Measurements from ENCODE around the gene ARF1.

ARF1 gene

DNA sequence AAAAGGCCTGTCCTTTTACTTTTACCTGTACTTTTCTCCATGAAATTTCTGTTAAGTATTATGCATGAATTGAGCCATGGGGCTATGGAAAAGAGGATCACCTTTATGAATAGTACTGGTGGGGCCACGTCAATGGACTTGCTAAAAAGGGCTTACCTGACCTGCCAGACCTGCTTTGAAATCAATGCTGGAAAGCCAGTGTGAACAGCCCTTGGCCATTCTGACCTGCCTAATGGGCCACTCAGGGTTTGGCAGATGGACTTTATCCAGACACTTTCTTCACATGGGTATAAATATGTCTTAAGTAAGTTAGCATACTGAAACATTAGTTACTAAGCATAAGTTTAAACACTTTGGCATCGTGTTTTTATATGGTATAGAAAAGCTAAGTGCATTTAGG lies 49.3 kb downstream of the ARF1 start:
- H3K27ac ChIP-seq: no peak overlapping the region

DNA sequence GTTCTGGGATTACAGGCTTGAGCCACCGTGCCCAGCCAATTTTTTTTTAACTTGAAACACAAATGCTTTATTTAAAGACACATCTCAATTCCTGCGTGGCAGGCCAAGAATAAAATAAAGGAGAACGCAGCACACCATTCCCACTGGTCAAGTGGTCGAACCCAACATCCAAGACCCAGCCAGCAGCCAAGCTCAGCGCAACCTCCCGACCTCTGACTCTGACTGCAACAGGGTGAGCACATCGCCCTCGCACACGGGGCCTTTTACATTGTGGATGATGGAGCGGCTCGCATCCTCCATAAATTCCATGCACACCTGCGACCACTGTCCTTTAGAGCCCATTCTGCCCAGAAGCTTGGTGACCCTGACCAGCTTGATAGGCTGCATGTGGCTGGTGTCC lies 52.1 kb downstream of the ARF1 start:
- Histone ChIP-seq H3K27ac (no peak overlapping the region), H3K9me3 (ENCODE audit: severe bottlenecking) (no peaks in the 10 kb centered on the region), H3K27me3 (ENCODE audit: insufficient read depth, low read depth, severe bottlenecking) (no peaks in the 10 kb centered on the region), H3K4me3 (ENCODE audit: low read depth, low read length) (no peak overlapping the region), H3K36me3 (no peaks in the 10 kb centered on the region)
- DNase-seq: no peak
- TF ChIP-seq, protein P1, sequence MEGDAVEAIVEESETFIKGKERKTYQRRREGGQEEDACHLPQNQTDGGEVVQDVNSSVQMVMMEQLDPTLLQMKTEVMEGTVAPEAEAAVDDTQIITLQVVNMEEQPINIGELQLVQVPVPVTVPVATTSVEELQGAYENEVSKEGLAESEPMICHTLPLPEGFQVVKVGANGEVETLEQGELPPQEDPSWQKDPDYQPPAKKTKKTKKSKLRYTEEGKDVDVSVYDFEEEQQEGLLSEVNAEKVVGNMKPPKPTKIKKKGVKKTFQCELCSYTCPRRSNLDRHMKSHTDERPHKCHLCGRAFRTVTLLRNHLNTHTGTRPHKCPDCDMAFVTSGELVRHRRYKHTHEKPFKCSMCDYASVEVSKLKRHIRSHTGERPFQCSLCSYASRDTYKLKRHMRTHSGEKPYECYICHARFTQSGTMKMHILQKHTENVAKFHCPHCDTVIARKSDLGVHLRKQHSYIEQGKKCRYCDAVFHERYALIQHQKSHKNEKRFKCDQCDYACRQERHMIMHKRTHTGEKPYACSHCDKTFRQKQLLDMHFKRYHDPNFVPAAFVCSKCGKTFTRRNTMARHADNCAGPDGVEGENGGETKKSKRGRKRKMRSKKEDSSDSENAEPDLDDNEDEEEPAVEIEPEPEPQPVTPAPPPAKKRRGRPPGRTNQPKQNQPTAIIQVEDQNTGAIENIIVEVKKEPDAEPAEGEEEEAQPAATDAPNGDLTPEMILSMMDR (IDR thresholded peaks at IDR 0.05; ENCODE audit: low read depth, low read length): no peak

More for the DNA sequence above, 49.3 kb downstream of the ARF1 start:
- H3K4me3 ChIP-seq (ENCODE audit: low read depth, low read length): no peak overlapping the region
- no peaks in the 10 kb centered on the region for H3K27me3 ChIP-seq (ENCODE audit: insufficient read depth, low read depth, severe bottlenecking)
- DNase-seq: no peak
- no peaks in the 10 kb centered on the region for H3K9me3 ChIP-seq (ENCODE audit: severe bottlenecking)
- H3K36me3 ChIP-seq: no peaks in the 10 kb centered on the region
- TF ChIP-seq, protein P1 (IDR thresholded peaks at IDR 0.05; ENCODE audit: low read depth, low read length): no peak

DNA sequence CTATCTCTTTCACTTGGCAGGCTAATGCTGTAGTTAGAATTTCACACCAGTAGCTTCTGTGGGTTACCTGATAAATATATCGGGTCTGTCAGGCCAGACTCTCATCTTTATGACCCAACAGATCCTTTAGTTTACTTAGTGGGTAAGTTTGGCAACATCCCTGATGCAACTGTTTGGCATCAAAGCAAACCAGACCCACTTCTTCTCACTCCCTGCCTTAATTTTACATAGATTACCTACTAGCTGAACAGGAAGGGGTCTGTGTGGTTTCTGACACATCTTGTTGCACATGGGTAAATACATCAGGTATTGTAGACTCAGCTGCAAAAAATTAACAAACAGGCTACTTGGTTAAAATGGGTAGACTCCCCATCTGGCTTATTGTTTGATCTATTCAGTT lies 54.4 kb downstream of the ARF1 start:
- Histone ChIP-seq H3K9me3 (ENCODE audit: severe bottlenecking) (no peaks in the 10 kb centered on the region), H3K4me3 (ENCODE audit: low read depth, low read length) (no peak overlapping the region), H3K27me3 (ENCODE audit: insufficient read depth, low read depth, severe bottlenecking) (no peaks in the 10 kb centered on the region), H3K36me3 (peaks cover 3% of the 10 kb centered on the region), H3K27ac (no peak overlapping the region)
- TF ChIP-seq, protein P1 (IDR thresholded peaks at IDR 0.05; ENCODE audit: low read depth, low read length): no peak
- DNase-seq: no peak

DNA sequence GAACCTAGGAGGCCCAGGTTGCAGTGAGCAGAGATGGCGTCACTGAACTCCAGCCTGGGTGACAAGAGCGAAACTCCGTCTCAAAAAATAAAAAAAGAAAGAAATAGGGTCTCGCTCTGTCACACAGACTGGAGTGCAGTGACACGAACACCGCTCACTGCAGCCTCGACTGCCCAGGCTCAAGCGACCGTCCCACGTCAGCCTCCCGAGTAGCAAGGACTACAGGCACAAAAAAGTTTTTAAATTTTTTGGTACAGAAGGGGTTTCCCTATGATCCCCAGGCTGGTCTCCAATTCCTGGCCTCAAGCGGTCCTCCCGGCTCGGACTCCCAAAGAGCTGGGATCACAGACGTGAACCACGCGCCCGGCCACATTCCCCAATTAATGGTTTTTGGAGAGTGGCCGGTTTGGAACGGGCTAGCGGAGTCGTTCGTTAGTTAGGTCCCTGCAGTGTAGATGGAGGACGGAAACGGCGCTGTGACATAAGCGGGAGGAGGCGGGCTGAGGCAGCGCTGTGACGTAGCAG lies 57.0 kb downstream of the ARF1 start:
- TF ChIP-seq, protein P1 (IDR thresholded peaks at IDR 0.05; ENCODE audit: low read depth, low read length): no peak
- Histone ChIP-seq H3K27ac (peak overlapping the region; percentile 48), H3K4me3 (ENCODE audit: low read depth, low read length) (peak overlapping the region; percentile 56), H3K36me3 (peaks cover 4% of the 10 kb centered on the region), H3K27me3 (ENCODE audit: insufficient read depth, low read depth, severe bottlenecking) (no peaks in the 10 kb centered on the region), H3K9me3 (ENCODE audit: severe bottlenecking) (no peaks in the 10 kb centered on the region)
- DNase-seq: no peak

DNA sequence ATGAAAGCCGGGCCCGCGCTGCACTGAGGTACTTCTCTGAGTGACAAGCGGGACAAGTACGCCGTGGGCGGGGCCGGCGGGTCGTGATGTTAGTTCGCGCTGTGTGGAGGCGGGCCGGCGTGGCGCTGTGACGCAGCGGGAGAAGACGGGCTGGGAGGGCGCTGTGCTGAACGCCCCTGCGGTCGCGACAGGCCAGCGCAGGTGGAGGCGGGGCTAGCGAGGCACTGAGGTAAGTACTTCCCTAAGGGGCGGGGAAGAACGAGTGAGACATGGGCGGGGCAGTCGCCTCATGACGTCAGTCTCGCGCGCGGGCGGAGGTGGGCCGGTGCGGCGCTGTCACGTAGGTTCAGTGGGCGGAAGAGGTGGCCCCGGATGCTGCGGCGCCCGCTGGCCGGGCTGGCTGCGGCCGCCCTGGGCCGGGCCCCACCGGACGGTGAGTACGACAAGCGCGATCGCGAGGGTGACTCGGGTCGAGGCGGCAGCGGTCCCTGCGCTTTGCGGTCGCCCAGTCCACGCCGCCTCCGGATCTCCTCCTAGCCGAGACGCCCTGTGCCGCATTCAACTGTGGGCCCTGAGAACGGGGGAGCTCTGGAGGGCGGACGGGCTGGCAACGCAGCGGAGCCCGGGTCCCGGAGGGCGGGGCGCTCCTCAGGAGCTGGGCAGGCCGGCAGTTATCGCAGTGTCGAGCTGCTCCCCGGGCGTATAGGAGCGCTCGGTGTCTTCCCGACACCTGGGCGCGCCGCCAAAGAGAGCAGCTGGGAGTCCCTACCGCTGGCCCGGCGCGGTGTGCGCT lies 57.6 kb downstream of the ARF1 start, which contains the start of gene GUK1:
TSS of gene GUK1 (plus strand) at position 349 of the 793 bp plus-strand sequence. CDS start at position 373, 24 bp downstream.
- no peaks in the 10 kb centered on the region for H3K27me3 ChIP-seq (ENCODE audit: insufficient read depth, low read depth, severe bottlenecking)
- peak within 1 kb of the TSS; percentile 80 for H3K4me3 ChIP-seq (ENCODE audit: low read depth, low read length)
- H3K36me3 ChIP-seq: peaks cover 4% of the 10 kb centered on the region
- peak; percentile 98 for DNase-seq
- H3K9me3 ChIP-seq (ENCODE audit: severe bottlenecking): no peaks in the 10 kb centered on the region
- TF ChIP-seq, protein P1 (IDR thresholded peaks at IDR 0.05; ENCODE audit: low read depth, low read length): no peak
- peak within 1 kb of the TSS; percentile 79 for H3K27ac ChIP-seq
